GM23338 (cell line): ENCODE measurements around the gene DAB1. TPM values are rescaled to one million over a fixed set of nuclear protein-coding genes. Genes with fewer than 3 reads are reported as not detected.

Experiments used
- ATAC-seq: fragments of 200-7000 bp; cut with Tn5 transposase; 3 replicates; pipeline ENCODE4 v1.9.1; 2020
- DNase-seq: peaks from one replicate; pipeline ENCODE4 v3.0.0-alpha.2; 2015; ENCODE audit warnings: low spot score
- H2AFZ ChIP-seq: fragments of 200-600 bp; sonication (generic); 2 replicates; pipeline ENCODE4 v1.8.0; 2016; ENCODE audit warnings: antibody characterized with exemption, mild to moderate bottlenecking, moderate library complexity
- H3F3A ChIP-seq: fragments of 200-600 bp; sonication (generic); replicated peaks from 2 replicates; pipeline ENCODE4 v1.8.0; 2017; ENCODE audit warnings: antibody characterized with exemption, mixed run types, low read depth
- H3K27ac ChIP-seq: fragments of 200-600 bp; sonication (generic); 2 replicates; pipeline ENCODE4 v1.6.1; 2016; ENCODE audit warnings: low read depth
- H3K27me3 ChIP-seq: fragments of 200-600 bp; sonication (generic); 2 replicates; pipeline ENCODE4 v1.8.0; 2016; ENCODE audit warnings: mild to moderate bottlenecking, mixed run types, moderate library complexity; ENCODE audit not compliant: insufficient read depth
- H3K36me3 ChIP-seq: fragments of 200-600 bp; sonication (generic); 2 replicates; pipeline ENCODE4 v1.8.0; 2016; ENCODE audit warnings: mild to moderate bottlenecking; ENCODE audit not compliant: insufficient read depth
- H3K4me1 ChIP-seq: fragments of 200-600 bp; sonication (generic); 2 replicates; pipeline ENCODE4 v1.8.0; 2016; ENCODE audit warnings: mild to moderate bottlenecking, moderate library complexity; ENCODE audit not compliant: insufficient read depth
- H3K4me2 ChIP-seq: fragments of 200-600 bp; sonication (generic); 2 replicates; pipeline ENCODE4 v1.7.1; 2017; ENCODE audit warnings: mixed run types
- H3K4me3 ChIP-seq: fragments of 200-600 bp; sonication (generic); 2 replicates; pipeline ENCODE4 v1.6.1; 2016; ENCODE audit warnings: mixed run types
- H3K79me2 ChIP-seq: fragments of 200-600 bp; sonication (generic); replicated peaks from 2 replicates; pipeline ENCODE4 v1.8.0; 2017; ENCODE audit warnings: mild to moderate bottlenecking; ENCODE audit not compliant: insufficient read depth
- H3K9me2 ChIP-seq: fragments of 200-600 bp; sonication (generic); 2 replicates; pipeline ENCODE4 v1.8.0; 2017; ENCODE audit not compliant: insufficient read depth
- H4K20me1 ChIP-seq: fragments of 200-600 bp; sonication (generic); replicated peaks from 2 replicates; pipeline ENCODE4 v1.8.0; 2017; ENCODE audit warnings: mild to moderate bottlenecking; ENCODE audit not compliant: insufficient read depth
- H3K27ac Mint-ChIP-seq: 2 replicates; pipeline ENCODE4 v1.8.0; 2020; ENCODE audit warnings: inconsistent platforms, mild to moderate bottlenecking, moderate library complexity, mixed read lengths
- H3K27me3 Mint-ChIP-seq: 3 replicates; pipeline ENCODE4 v1.8.0; 2022; ENCODE audit warnings: low read depth, mild to moderate bottlenecking, moderate library complexity, mixed read lengths, inconsistent platforms; ENCODE audit not compliant: insufficient read depth, poor library complexity
- H3K36me3 Mint-ChIP-seq: 3 replicates; pipeline ENCODE4 v1.8.0; 2021; ENCODE audit warnings: low read depth, mild to moderate bottlenecking, inconsistent platforms, moderate library complexity, mixed read lengths
- H3K4me1 Mint-ChIP-seq: 3 replicates; pipeline ENCODE4 v1.8.0; 2020; ENCODE audit warnings: mild to moderate bottlenecking, inconsistent platforms, mixed read lengths
- H3K4me3 Mint-ChIP-seq: 3 replicates; pipeline ENCODE4 v1.8.0; 2021; ENCODE audit warnings: moderate library complexity, mild to moderate bottlenecking, inconsistent platforms, mixed read lengths
- H3K9me3 Mint-ChIP-seq: 3 replicates; pipeline ENCODE4 v1.8.0; 2020; ENCODE audit warnings: moderate library complexity, mild to moderate bottlenecking, inconsistent platforms, mixed read lengths
- CREB1 ChIP-seq: fragments of 250-450 bp; sonication (Bioruptor Pico); IDR thresholded peaks from 2 replicates; pipeline ENCODE4 v1.5.0; 2020; ENCODE audit warnings: low read depth, mild to moderate bottlenecking, moderate library complexity
- ETS1 ChIP-seq: IDR thresholded peaks from 2 replicates; pipeline ENCODE4 v1.6.1; 2016; ENCODE audit warnings: antibody characterized with exemption
- EZH2 ChIP-seq: fragments of 200-600 bp; sonication (generic); IDR thresholded peaks from one replicate; pipeline ENCODE4 v1.8.0; 2017; ENCODE audit warnings: antibody characterized with exemption, mild to moderate bottlenecking, low read depth; ENCODE audit not compliant: unreplicated experiment
- EZH2phosphoT487 ChIP-seq: fragments of 200-600 bp; sonication (generic); IDR thresholded peaks from one replicate; pipeline ENCODE4 v1.8.1; 2018; ENCODE audit warnings: antibody characterized with exemption; ENCODE audit not compliant: unreplicated experiment
- JUNB ChIP-seq: IDR thresholded peaks from one replicate; pipeline ENCODE4 v1.6.1; 2016; ENCODE audit warnings: antibody characterized with exemption; ENCODE audit not compliant: unreplicated experiment
- NANOG ChIP-seq: IDR thresholded peaks from 2 replicates; pipeline ENCODE4 v1.6.1; 2016; ENCODE audit warnings: antibody characterized with exemption, borderline replicate concordance
- POLR2AphosphoS5 ChIP-seq: IDR thresholded peaks from 2 replicates; pipeline ENCODE4 v1.6.1; 2016; ENCODE audit warnings: antibody characterized with exemption, low read depth
- ZNF114 ChIP-seq: fragments of 250-450 bp; sonication (Bioruptor Pico); IDR thresholded peaks from 2 replicates; pipeline ENCODE4 v1.5.0; 2020; ENCODE audit warnings: mild to moderate bottlenecking, moderate library complexity
- ZNF331 ChIP-seq: fragments of 250-450 bp; sonication (Bioruptor Pico); IDR thresholded peaks from 2 replicates; pipeline ENCODE4 v1.5.0; 2020; ENCODE audit warnings: low read depth, mild to moderate bottlenecking, moderate library complexity
- ZNF462 ChIP-seq: fragments of 250-450 bp; sonication (Bioruptor Pico); IDR thresholded peaks from 2 replicates; pipeline ENCODE4 v1.5.0; 2020; ENCODE audit warnings: mild to moderate bottlenecking, moderate library complexity
- polyA plus RNA-seq: library from polyadenylated mRNA; unstranded; fragments of >200 nt; fragmentation: Nextera tagmentation; extraction: Ambion mirVana; gene quantifications from 2 replicates; pipeline ENCODE4 v1.2.1, GENCODE V29; 2016
- total RNA-seq: library from RNA; depleted of rRNA; stranded (reverse); fragments of >200 nt; shearing (Covaris generic); gene quantifications from 2 replicates; pipeline ENCODE4 v1.2.3, GENCODE V29; 2014
- TF ChIP-seq, protein P1 (sequence below), 2 experiments: fragments of 200-600 bp in 1 of 2; sonication (generic) in 1 of 2; conservative IDR thresholded peaks; 2 replicates each; pipeline versions ENCODE4 v1.5.1 to v1.6.1; 2016 to 2017; ENCODE audit warnings: antibody characterized with exemption in 2 of 2, low read depth in 2 of 2, mild to moderate bottlenecking in 2 of 2, moderate library complexity in 1 of 2
- TF ChIP-seq, protein P2 (sequence below): IDR thresholded peaks from one replicate; pipeline ENCODE4 v1.6.1; 2018; ENCODE audit warnings: antibody characterized with exemption; ENCODE audit not compliant: unreplicated experiment

Gene DAB1
- total and polyA plus RNA-seq, 2 experiments from 2014 or later: 12.8 to 14.5 TPM

DNA sequence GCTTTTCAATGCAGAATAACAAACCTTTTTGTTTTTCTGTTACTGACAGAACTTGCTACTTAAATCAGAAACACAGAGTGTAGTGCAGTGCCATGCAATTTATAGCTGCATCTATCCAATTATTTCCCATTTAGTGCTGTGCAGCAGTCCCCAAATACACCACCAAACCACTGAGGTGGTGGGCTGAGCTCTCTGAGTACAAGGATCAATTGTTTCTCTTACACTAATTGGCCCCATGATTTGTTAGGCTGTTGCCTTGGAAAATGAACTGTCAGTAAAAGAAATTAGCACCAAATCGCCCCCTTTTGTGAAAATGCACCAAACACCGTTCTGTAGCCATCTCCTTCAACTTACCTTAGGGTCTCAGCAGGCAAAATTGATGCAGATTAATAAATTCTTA is 339.2 kb downstream of the DAB1 start:
- H3F3A ChIP-seq: no peaks in the 10 kb centered on the region
- Mint-ChIP-seq H3K27ac (no peak overlapping the region), H3K4me3 (no peak overlapping the region), H3K9me3 (no peaks in the 10 kb centered on the region), H3K4me1 (peaks cover 1% of the 10 kb centered on the region), H3K27me3 (no peaks in the 10 kb centered on the region), H3K36me3 (no peaks in the 10 kb centered on the region)
- no peaks in the 10 kb centered on the region for H3K4me1 ChIP-seq
- TF ChIP-seq CREB1 (CRISPR knock-in tag): no peak
- TF ChIP-seq ZNF114 (CRISPR knock-in tag): no peak
- TF ChIP-seq EZH2: no peak
- TF ChIP-seq POLR2AphosphoS5: no peak
- TF ChIP-seq, protein P1, sequence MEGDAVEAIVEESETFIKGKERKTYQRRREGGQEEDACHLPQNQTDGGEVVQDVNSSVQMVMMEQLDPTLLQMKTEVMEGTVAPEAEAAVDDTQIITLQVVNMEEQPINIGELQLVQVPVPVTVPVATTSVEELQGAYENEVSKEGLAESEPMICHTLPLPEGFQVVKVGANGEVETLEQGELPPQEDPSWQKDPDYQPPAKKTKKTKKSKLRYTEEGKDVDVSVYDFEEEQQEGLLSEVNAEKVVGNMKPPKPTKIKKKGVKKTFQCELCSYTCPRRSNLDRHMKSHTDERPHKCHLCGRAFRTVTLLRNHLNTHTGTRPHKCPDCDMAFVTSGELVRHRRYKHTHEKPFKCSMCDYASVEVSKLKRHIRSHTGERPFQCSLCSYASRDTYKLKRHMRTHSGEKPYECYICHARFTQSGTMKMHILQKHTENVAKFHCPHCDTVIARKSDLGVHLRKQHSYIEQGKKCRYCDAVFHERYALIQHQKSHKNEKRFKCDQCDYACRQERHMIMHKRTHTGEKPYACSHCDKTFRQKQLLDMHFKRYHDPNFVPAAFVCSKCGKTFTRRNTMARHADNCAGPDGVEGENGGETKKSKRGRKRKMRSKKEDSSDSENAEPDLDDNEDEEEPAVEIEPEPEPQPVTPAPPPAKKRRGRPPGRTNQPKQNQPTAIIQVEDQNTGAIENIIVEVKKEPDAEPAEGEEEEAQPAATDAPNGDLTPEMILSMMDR (conservative IDR thresholded peaks at IDR 0.05; ENCODE audit: low read depth in 2 of 2): no peak
- TF ChIP-seq JUNB: no peak
- TF ChIP-seq ETS1: no peak
- TF ChIP-seq EZH2phosphoT487: no peak
- TF ChIP-seq, protein P2, sequence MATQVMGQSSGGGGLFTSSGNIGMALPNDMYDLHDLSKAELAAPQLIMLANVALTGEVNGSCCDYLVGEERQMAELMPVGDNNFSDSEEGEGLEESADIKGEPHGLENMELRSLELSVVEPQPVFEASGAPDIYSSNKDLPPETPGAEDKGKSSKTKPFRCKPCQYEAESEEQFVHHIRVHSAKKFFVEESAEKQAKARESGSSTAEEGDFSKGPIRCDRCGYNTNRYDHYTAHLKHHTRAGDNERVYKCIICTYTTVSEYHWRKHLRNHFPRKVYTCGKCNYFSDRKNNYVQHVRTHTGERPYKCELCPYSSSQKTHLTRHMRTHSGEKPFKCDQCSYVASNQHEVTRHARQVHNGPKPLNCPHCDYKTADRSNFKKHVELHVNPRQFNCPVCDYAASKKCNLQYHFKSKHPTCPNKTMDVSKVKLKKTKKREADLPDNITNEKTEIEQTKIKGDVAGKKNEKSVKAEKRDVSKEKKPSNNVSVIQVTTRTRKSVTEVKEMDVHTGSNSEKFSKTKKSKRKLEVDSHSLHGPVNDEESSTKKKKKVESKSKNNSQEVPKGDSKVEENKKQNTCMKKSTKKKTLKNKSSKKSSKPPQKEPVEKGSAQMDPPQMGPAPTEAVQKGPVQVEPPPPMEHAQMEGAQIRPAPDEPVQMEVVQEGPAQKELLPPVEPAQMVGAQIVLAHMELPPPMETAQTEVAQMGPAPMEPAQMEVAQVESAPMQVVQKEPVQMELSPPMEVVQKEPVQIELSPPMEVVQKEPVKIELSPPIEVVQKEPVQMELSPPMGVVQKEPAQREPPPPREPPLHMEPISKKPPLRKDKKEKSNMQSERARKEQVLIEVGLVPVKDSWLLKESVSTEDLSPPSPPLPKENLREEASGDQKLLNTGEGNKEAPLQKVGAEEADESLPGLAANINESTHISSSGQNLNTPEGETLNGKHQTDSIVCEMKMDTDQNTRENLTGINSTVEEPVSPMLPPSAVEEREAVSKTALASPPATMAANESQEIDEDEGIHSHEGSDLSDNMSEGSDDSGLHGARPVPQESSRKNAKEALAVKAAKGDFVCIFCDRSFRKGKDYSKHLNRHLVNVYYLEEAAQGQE: no peak
- TF ChIP-seq ZNF462 (CRISPR knock-in tag): no peak
- TF ChIP-seq ZNF331 (CRISPR knock-in tag): no peak
- no peak for TF ChIP-seq NANOG
- no peaks in the 10 kb centered on the region for H3K36me3 ChIP-seq
- no peak overlapping the region for H3K27ac ChIP-seq
- ATAC-seq (no peak), DNase-seq (no peak)
- H4K20me1 ChIP-seq: no peaks in the 10 kb centered on the region; the same call in 1 of the 2 replicates
- no peak overlapping the region for H3K4me3 ChIP-seq
- no peak overlapping the region for H3K4me2 ChIP-seq
- no peaks in the 10 kb centered on the region for H3K79me2 ChIP-seq
- H3K27me3 ChIP-seq: no peaks in the 10 kb centered on the region
- H3K9me2 ChIP-seq: no peaks in the 10 kb centered on the region
- H2AFZ ChIP-seq: no peak overlapping the region
